A549 (cell line): Measurements from ENCODE around the gene MAP3K4. TPM values are rescaled to one million over a fixed set of nuclear protein-coding genes. Genes with fewer than 3 reads are reported as not detected.

Experiments
- ATAC-seq, 2 experiments: fragments of 200-7000 bp in 1 of 2; fragments of >200 bp in 1 of 2; cut with Nextera tagmentation in 1 of 2; cut with Tn5 transposase in 1 of 2; 3 replicates each; pipeline versions ENCODE4 v1.8.0 to v1.9.1; 2018 to 2020; ENCODE audit warnings: mild to moderate bottlenecking in 1 of 2, moderate library complexity in 1 of 2
- CTCF ChIA-PET: fragments of 300-600 bp; sonication (Branson Sonifier 250); formaldehyde crosslinking; extraction: SDS; loops from one replicate; lab custom pipeline; 2021; ENCODE audit warnings: antibody characterized with exemption, inconsistent platforms; lab: Yijun Ruan, JAX
- POLR2A ChIA-PET: fragments of 350-600 bp; formaldehyde crosslinking; extraction: SDS; loops from one replicate; lab custom pipeline; 2021; ENCODE audit warnings: antibody characterized with exemption, inconsistent platforms; lab: Yijun Ruan, JAX
- DNase-seq, 2 experiments: peaks; one replicate each; pipeline versions ENCODE4 v3.0.0 to v3.0.0-alpha.2; 2011 to 2016; ENCODE audit warnings: low read depth in 1 of 2, low spot score in 1 of 2
- FAIRE-seq: peaks from 2 replicates; lab custom pipeline; 2011; peaks lifted over from hg19 to GRCh38; lab: Jason Lieb, UNC
- H3K27ac ChIP-seq, 2 experiments: fragments of >200 bp; sonication (Bioruptor Twin); formaldehyde crosslinking; 3 replicates each; pipeline ENCODE4 v1.5.1; 2016 to 2017
- H3K4me1 ChIP-seq: fragments of >200 bp; sonication (Bioruptor Twin); formaldehyde crosslinking; 3 replicates; pipeline ENCODE4 v1.6.1; 2016
- H3K4me2 ChIP-seq: fragments of >200 bp; sonication (Bioruptor Twin); formaldehyde crosslinking; 3 replicates; pipeline ENCODE4 v1.6.1; 2016
- H3K4me3 ChIP-seq: fragments of >200 bp; sonication (Bioruptor Twin); formaldehyde crosslinking; 3 replicates; pipeline ENCODE4 v1.5.1; 2016
- H3K9me3 ChIP-seq: fragments of >200 bp; sonication (Bioruptor Twin); formaldehyde crosslinking; 3 replicates; pipeline ENCODE4 v1.6.1; 2016
- BHLHE40 ChIP-seq: IDR thresholded peaks from 2 replicates; pipeline ENCODE4 v1.6.1; 2012; ENCODE audit warnings: low read depth, low read length, inconsistent platforms
- CBX2 ChIP-seq: fragments of 200-600 bp; sonication (generic); IDR thresholded peaks from 2 replicates; pipeline ENCODE4 v1.6.1; 2016; ENCODE audit warnings: low read depth, mild to moderate bottlenecking, borderline replicate concordance
- CHD2 ChIP-seq: fragments of 150-350 bp; IDR thresholded peaks from 2 replicates; pipeline ENCODE4 v1.6.1; 2014; ENCODE audit warnings: low read length; ENCODE audit not compliant: partially characterized antibody
- CHD4 ChIP-seq: fragments of 200-600 bp; sonication (generic); IDR thresholded peaks from 2 replicates; pipeline ENCODE4 v1.6.1; 2016; ENCODE audit warnings: antibody characterized with exemption, mild to moderate bottlenecking, borderline replicate concordance
- CTCF ChIP-seq: fragments of >200 bp; sonication (Bioruptor Twin); formaldehyde crosslinking; IDR thresholded peaks from 3 replicates; pipeline ENCODE4 v1.5.1; 2016
- HOXB5 ChIP-seq: fragments of 250-450 bp; sonication (Bioruptor Pico); IDR thresholded peaks from 2 replicates; pipeline ENCODE4 v1.5.0; 2020; ENCODE audit warnings: mild to moderate bottlenecking, moderate library complexity
- JUNB ChIP-seq: fragments of >200 bp; sonication (Bioruptor Twin); formaldehyde crosslinking; IDR thresholded peaks from 2 replicates; pipeline ENCODE4 v1.6.1; 2016
- KDM5A ChIP-seq: fragments of 200-600 bp; sonication (generic); IDR thresholded peaks from 2 replicates; pipeline ENCODE4 v1.6.1; 2016; ENCODE audit warnings: antibody characterized with exemption, mild to moderate bottlenecking
- PBX3 ChIP-seq: IDR thresholded peaks from 2 replicates; pipeline ENCODE4 v1.6.1; 2012
- PHF8 ChIP-seq: fragments of 200-600 bp; sonication (generic); IDR thresholded peaks from 2 replicates; pipeline ENCODE4 v1.6.1; 2016; ENCODE audit warnings: low read depth, mild to moderate bottlenecking, antibody characterized with exemption, moderate library complexity, borderline replicate concordance
- POLR2A ChIP-seq: IDR thresholded peaks from 2 replicates; pipeline ENCODE4 v1.6.1; 2012; ENCODE audit warnings: mild to moderate bottlenecking, low read length
- POLR2AphosphoS2 ChIP-seq: conservative IDR thresholded peaks from 2 replicates; pipeline ENCODE4 v1.6.1; 2012; ENCODE audit warnings: low read length, improper control_type of control experiment, inconsistent platforms
- RCOR1 ChIP-seq: fragments of 150-350 bp; IDR thresholded peaks from 2 replicates; pipeline ENCODE4 v1.6.1; 2014; ENCODE audit warnings: antibody characterized with exemption, low read length, low read depth
- RFX5 ChIP-seq: fragments of 450-650 bp; IDR thresholded peaks from 2 replicates; pipeline ENCODE4 v1.7.1; 2014; ENCODE audit warnings: antibody characterized with exemption, mild to moderate bottlenecking, moderate library complexity
- SMC3 ChIP-seq: fragments of >200 bp; sonication (Bioruptor Twin); formaldehyde crosslinking; IDR thresholded peaks from 3 replicates; pipeline ENCODE4 v1.6.1; 2018; ENCODE audit warnings: inconsistent platforms
- WGBS: methylation state at CpG from one replicate; pipeline ENCODE4 v1.1.6; 2017; ENCODE audit errors: missing lambda C conversion rate; 5-methylcytosine and 5-hydroxymethylcytosine counted together
- polyA plus RNA-seq, 4 experiments: library from polyadenylated mRNA; depleted of rRNA in 3 of 4; stranded (reverse); fragments of >200 nt; fragmentation: RNase III in 1 of 4; extraction: RNeasy Plus Mini Kit Qiagen cat#74134 plus additional on column Dnase treatment in 1 of 4; gene quantifications; 2 replicates in 3 of 4; 3 replicates in 1 of 4; pipeline ENCODE4 v1.2.3, GENCODE V29; 2011 to 2017
- TF ChIP-seq, protein P1 (sequence below): IDR thresholded peaks from 2 replicates; pipeline ENCODE4 v1.6.1; 2012
- TF ChIP-seq, protein P2 (sequence below): IDR thresholded peaks from 2 replicates; pipeline ENCODE4 v1.6.1; 2012; ENCODE audit warnings: low read depth, borderline replicate concordance
- TF ChIP-seq, protein P3 (sequence below): fragments of 250-450 bp; sonication (Bioruptor Pico); IDR thresholded peaks from 2 replicates; pipeline ENCODE4 v1.5.0; 2021; ENCODE audit warnings: mild to moderate bottlenecking, moderate library complexity, borderline replicate concordance

The MAP3K4 gene
- polyA plus RNA-seq, 2 of the 4 experiments (the other 2 are of a cell fraction), result 7.3 to 13.4 TPM

- ATAC-seq (no peak), FAIRE-seq (no peak), DNase-seq (no peak)
- TF ChIP-seq BHLHE40, result no peak
- no peak for TF ChIP-seq HOXB5 (CRISPR knock-in tag)
- TF ChIP-seq SMC3, result no peak
- no peak overlapping the region for H3K4me3 ChIP-seq
- no peak overlapping the region for H3K4me2 ChIP-seq
- ChIA-PET POLR2A (no interaction called here), CTCF (interaction anchor here (1.5 kb wide), 1 partner anchor 230 kb away, joined by 6 read pairs; no protein-coding TSS in a partner anchor)
- H3K4me1 ChIP-seq, result no peaks in the 10 kb centered on the region
- WGBS, result 95% methylated on average over 11 of the region's 11 CpGs
- no peak overlapping the region for H3K27ac ChIP-seq
- H3K9me3 ChIP-seq, result no peaks in the 10 kb centered on the region
Measured at GRCh38 chr6:161143663-161144430, 152.3 kb downstream of the MAP3K4 start.

GRCh38 chr6:161150136-161150535, 158.6 kb downstream of the MAP3K4 start:
- H3K9me3 ChIP-seq, result no peaks in the 10 kb centered on the region
- TF ChIP-seq RCOR1 (no peak), POLR2A (no peak), BHLHE40 (no peak), POLR2AphosphoS2 (no peak), CHD2 (no peak), JUNB (no peak), RFX5 (no peak)
- TF ChIP-seq, protein P1, sequence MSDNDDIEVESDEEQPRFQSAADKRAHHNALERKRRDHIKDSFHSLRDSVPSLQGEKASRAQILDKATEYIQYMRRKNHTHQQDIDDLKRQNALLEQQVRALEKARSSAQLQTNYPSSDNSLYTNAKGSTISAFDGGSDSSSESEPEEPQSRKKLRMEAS, result no peak
- TF ChIP-seq, protein P2, sequence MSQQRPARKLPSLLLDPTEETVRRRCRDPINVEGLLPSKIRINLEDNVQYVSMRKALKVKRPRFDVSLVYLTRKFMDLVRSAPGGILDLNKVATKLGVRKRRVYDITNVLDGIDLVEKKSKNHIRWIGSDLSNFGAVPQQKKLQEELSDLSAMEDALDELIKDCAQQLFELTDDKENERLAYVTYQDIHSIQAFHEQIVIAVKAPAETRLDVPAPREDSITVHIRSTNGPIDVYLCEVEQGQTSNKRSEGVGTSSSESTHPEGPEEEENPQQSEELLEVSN, result no peak
- CTCF ChIA-PET, result interaction anchor here (6.6 kb wide), 1 partner anchor 223 kb away, joined by 87 read pairs; no protein-coding TSS in a partner anchor
- POLR2A ChIA-PET, result no interaction called here
- H3K27ac ChIP-seq, result no peak overlapping the region
- FAIRE-seq (no peak), DNase-seq (no peak), ATAC-seq (no peak)
- no peak overlapping the region for H3K4me3 ChIP-seq
- no peaks in the 10 kb centered on the region for H3K4me1 ChIP-seq
- WGBS, result 81% methylated on average over 5 of the region's 5 CpGs
- no peak overlapping the region for H3K4me2 ChIP-seq

DNA sequence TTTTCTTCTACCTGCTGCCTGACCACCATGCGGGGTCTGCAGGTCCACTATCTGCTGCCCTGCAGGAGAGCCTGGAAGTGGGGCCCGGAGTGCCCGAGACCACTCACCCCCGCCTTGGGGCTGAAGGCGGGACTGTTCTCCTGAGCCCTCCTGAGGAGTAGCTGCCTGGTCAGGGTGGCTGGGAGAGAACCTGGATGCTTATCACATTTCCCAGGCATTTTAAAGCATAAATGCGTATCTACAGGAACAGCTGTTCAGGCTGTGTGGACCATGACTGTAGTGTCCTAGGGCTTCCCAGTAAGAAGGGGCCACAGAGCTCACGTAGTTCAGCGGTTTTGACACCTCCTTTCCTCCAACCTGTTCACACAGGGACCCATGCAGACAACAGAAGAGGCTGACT, 159.0 kb downstream of the MAP3K4 start:
- 90% methylated on average over 8 of the region's 8 CpGs for WGBS
- POLR2A ChIA-PET, result no interaction called here
- Histone ChIP-seq H3K27ac (no peak overlapping the region), H3K9me3 (no peaks in the 10 kb centered on the region), H3K4me2 (no peak overlapping the region), H3K4me1 (no peaks in the 10 kb centered on the region), H3K4me3 (no peak overlapping the region)
- CTCF ChIA-PET, result interaction anchor here (1.3 to 6.6 kb wide), 2 partner anchors 205 to 223 kb away, joined by 3 to 87 read pairs; no protein-coding TSS in a partner anchor
- TF ChIP-seq, protein P3, sequence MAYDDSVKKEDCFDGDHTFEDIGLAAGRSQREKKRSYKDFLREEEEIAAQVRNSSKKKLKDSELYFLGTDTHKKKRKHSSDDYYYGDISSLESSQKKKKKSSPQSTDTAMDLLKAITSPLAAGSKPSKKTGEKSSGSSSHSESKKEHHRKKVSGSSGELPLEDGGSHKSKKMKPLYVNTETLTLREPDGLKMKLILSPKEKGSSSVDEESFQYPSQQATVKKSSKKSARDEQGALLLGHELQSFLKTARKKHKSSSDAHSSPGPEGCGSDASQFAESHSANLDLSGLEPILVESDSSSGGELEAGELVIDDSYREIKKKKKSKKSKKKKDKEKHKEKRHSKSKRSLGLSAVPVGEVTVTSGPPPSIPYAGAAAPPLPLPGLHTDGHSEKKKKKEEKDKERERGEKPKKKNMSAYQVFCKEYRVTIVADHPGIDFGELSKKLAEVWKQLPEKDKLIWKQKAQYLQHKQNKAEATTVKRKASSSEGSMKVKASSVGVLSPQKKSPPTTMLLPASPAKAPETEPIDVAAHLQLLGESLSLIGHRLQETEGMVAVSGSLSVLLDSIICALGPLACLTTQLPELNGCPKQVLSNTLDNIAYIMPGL (CRISPR knock-in tag), result no peak
- TF ChIP-seq JUNB (no peak), PHF8 (no peak)
- FAIRE-seq (no peak), DNase-seq (no peak), ATAC-seq (no peak)

DNA sequence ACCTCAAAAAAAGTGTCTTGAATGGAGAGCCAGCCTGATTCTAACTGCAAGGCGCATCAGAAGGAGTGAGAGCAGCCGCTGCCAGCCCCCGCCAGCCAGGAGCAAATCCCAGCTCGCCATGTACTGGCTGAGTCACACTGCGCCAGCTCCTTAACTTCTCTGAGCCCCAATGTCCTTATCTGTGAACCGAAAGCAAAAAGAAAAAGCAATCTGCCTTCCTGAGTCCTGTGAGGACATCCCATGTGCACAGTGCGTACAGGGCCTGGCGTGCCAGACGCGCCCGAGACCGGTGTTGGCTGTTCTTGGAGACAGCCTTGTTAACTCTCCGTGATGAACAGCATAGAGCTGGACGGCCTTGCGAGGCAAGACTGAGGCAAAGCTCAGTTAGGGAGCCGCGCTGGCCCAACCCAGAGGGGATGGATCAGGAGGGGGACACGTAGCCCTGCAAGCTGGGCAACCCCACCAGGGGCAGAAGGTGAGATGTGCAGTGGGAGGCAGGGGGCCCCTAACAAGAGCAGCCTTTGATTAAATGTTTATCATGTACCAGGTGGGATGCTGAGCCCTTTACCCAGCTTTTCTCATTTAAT, 159.6 kb downstream of the MAP3K4 start:
- ChIA-PET CTCF (interaction anchor here (1.3 to 6.6 kb wide), 2 partner anchors 205 to 222 kb away, joined by 3 to 87 read pairs; no protein-coding TSS in a partner anchor), POLR2A (no interaction called here)
- 84% methylated on average over 13 of the region's 18 CpGs for WGBS
- DNase-seq (no peak), FAIRE-seq (no peak), ATAC-seq (no peak)
- no peaks in the 10 kb centered on the region for H3K9me3 ChIP-seq
- TF ChIP-seq CTCF (no peak), CHD4 (no peak), PBX3 (no peak), CBX2 (no peak), KDM5A (no peak)
- H3K27ac ChIP-seq, result no peak overlapping the region
- H3K4me1 ChIP-seq, result no peaks in the 10 kb centered on the region
- H3K4me3 ChIP-seq, result no peak overlapping the region
- no peak overlapping the region for H3K4me2 ChIP-seq
